K562 treated with DMSO at 1 percent for 48 hours (cell line): ENCODE measurements around the gene TRIM22. TPM values are rescaled to one million over a fixed set of nuclear protein-coding genes. Genes with fewer than 3 reads are reported as not detected.

ENCODE experiments used
- total RNA-seq: library from RNA; unstranded; fragments of 300-600 nt; gene quantifications from 2 replicates; pipeline ENCODE4 v1.2.3, GENCODE V29; 2022; ENCODE audit warnings: low replicate concordance; ENCODE audit errors: extremely low read depth

TRIM22 gene
- not detected in 2 replicates for total RNA-seq

GRCh38 chr11:5689551-5689983, at the start of gene TRIM22:
TRIM22 (plus strand) TSS chr11:5689790; CDS start chr11:5696233, 6,443 bp downstream.

GRCh38 chr11:5684646-5685362, 4.8 kb upstream of the TRIM22 start, which contains the start of gene TRIM5:
TRIM5 (minus strand) TSS chr11:5685074; CDS start chr11:5680177, 4,897 bp downstream.

GRCh38 chr11:5736396-5736795, 46.8 kb downstream of the TRIM22 start, which contains the start of gene OR56B1:
OR56B1 (plus strand) TSS chr11:5736448; CDS start chr11:5736517, 69 bp downstream.

GRCh38 chr11:5753943-5754342, 64.4 kb downstream of the TRIM22 start, which contains the start of gene OR52N4:
OR52N4 (plus strand) TSS chr11:5754243; CDS start chr11:5754741, 498 bp downstream.

Other genes starting within 250 kb of the TRIM22 start
- gene OR51I1, start 248.3 kb upstream of the TRIM22 start, total RNA-seq = not detected in 2 replicates
- gene OR51I2, start 240.5 kb upstream of the TRIM22 start, total RNA-seq = not detected in 2 replicates
- not detected in 2 replicates for gene OR52D1, start 201.1 kb upstream of the TRIM22 start, total RNA-seq
- not detected in 2 replicates for gene UBQLN3, start 179.8 kb upstream of the TRIM22 start, total RNA-seq
- gene UBQLNL, start 173.1 kb upstream of the TRIM22 start, total RNA-seq = not detected in 2 replicates
- not detected in 2 replicates for gene OR52H1, start 141.2 kb upstream of the TRIM22 start, total RNA-seq
- gene OR52B6, start 108.9 kb upstream of the TRIM22 start, total RNA-seq = not detected in 2 replicates
- not detected in 2 replicates for gene TRIM6, start 93.2 kb upstream of the TRIM22 start, total RNA-seq
- gene TRIM34, start 64.8 kb upstream of the TRIM22 start, total RNA-seq = not detected in 2 replicates
- gene TRIM5, start 4.7 kb upstream of the TRIM22 start, total RNA-seq = not detected in 2 replicates
- not detected in 2 replicates for gene OR56B1, start 46.7 kb downstream of the TRIM22 start, total RNA-seq
- gene OR52N4, start 64.5 kb downstream of the TRIM22 start, total RNA-seq = not detected in 2 replicates
- gene OR52N5, start 93.6 kb downstream of the TRIM22 start, total RNA-seq = not detected in 2 replicates
- not detected in 2 replicates for gene OR52N1, start 101.5 kb downstream of the TRIM22 start, total RNA-seq
- gene OR52N2, start 119.1 kb downstream of the TRIM22 start, total RNA-seq = not detected in 2 replicates
- not detected in 2 replicates for gene OR52E6, start 152.1 kb downstream of the TRIM22 start, total RNA-seq
- gene OR52E8, start 167.9 kb downstream of the TRIM22 start, total RNA-seq = not detected in 2 replicates
- not detected in 2 replicates for gene OR52E4, start 190.8 kb downstream of the TRIM22 start, total RNA-seq
- not detected in 2 replicates for gene OR52E5, start 203.4 kb downstream of the TRIM22 start, total RNA-seq